GM12865 (cell line): ENCODE results near the gene C2CD2.

Experiments
- DNase-seq: peaks from one replicate; pipeline ENCODE4 v3.0.0; 2010; ENCODE audit warnings: low read depth
- H3K4me3 ChIP-seq: 2 replicates; pipeline ENCODE4 v1.5.1; 2011; ENCODE audit warnings: mild to moderate bottlenecking, low read depth, low read length, control low read depth
- TF ChIP-seq, protein P1 (sequence below): IDR thresholded peaks from 2 replicates; pipeline ENCODE4 v1.5.1; 2011; ENCODE audit warnings: low read length, control low read depth, low read depth, inconsistent platforms; ENCODE audit not compliant: insufficient read depth; ENCODE audit errors: missing control alignments

C2CD2 gene

DNA sequence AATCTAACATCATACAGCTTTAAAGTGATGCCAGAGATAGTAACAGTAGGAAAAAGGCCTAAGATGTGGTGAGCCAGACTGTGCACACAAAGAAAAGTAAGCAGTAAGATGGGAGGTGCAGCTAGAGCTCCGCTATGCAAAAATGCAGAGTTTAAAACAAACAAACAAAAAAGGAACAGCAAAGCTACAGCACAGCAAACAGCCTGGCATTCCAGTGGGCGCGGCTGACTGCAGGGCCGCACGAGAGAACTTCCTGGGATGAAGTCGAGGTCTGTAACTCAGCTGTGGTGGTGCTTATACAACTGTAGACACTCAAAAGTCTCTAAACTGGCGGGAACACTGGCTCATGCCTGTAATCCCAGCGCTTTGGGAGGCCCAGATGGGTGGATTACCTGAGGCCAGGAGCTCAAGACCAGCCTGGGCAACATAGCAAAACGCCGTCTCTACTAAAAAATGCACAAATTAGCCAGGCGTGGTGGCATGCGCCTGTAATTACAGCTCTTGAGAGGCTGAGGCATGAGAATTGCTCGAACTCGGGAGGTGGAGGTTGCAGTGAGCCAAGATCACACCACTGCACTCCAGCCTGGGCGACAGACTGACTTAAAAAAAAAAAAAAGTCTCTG, 104.7 kb downstream of the C2CD2 start:
- no peak for DNase-seq
- TF ChIP-seq, protein P1, sequence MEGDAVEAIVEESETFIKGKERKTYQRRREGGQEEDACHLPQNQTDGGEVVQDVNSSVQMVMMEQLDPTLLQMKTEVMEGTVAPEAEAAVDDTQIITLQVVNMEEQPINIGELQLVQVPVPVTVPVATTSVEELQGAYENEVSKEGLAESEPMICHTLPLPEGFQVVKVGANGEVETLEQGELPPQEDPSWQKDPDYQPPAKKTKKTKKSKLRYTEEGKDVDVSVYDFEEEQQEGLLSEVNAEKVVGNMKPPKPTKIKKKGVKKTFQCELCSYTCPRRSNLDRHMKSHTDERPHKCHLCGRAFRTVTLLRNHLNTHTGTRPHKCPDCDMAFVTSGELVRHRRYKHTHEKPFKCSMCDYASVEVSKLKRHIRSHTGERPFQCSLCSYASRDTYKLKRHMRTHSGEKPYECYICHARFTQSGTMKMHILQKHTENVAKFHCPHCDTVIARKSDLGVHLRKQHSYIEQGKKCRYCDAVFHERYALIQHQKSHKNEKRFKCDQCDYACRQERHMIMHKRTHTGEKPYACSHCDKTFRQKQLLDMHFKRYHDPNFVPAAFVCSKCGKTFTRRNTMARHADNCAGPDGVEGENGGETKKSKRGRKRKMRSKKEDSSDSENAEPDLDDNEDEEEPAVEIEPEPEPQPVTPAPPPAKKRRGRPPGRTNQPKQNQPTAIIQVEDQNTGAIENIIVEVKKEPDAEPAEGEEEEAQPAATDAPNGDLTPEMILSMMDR: no peak
- no peak overlapping the region for H3K4me3 ChIP-seq

GRCh38 chr21:41848533-41848932, 105.3 kb downstream of the C2CD2 start:
- no peak for DNase-seq
- TF ChIP-seq, protein P1: no peak

GRCh38 chr21:41847066-41847804, 106.6 kb downstream of the C2CD2 start:
- H3K4me3 ChIP-seq: no peak overlapping the region
- TF ChIP-seq, protein P1: no peak
- DNase-seq: no peak

More at GRCh38 chr21:41848533-41848932, 105.3 kb downstream of the C2CD2 start:
- H3K4me3 ChIP-seq: no peak overlapping the region

- TF ChIP-seq, protein P1: no peak
- H3K4me3 ChIP-seq: no peak overlapping the region
- DNase-seq: no peak
Observed at GRCh38 chr21:41846536-41846935, 107.3 kb downstream of the C2CD2 start.

- no peak overlapping the region for H3K4me3 ChIP-seq
- no peak for DNase-seq
- TF ChIP-seq, protein P1: no peak
Observed at GRCh38 chr21:41846033-41846317, 107.8 kb downstream of the C2CD2 start.

GRCh38 chr21:41845310-41846032, 108.3 kb downstream of the C2CD2 start:
- DNase-seq: no peak
- TF ChIP-seq, protein P1: no peak

GRCh38 chr21:41843584-41843983, 110.2 kb downstream of the C2CD2 start:
- TF ChIP-seq, protein P1: no peak
- no peak overlapping the region for H3K4me3 ChIP-seq
- DNase-seq: no peak

More at GRCh38 chr21:41845310-41846032, 108.3 kb downstream of the C2CD2 start:
- no peak overlapping the region for H3K4me3 ChIP-seq
